Upper lobe of left lung (tissue), 6 donors: ENCODE measurements around the gene ELOVL5. TPM values are rescaled to one million over a fixed set of nuclear protein-coding genes. Genes with fewer than 3 reads are reported as not detected.

Experiments
- ATAC-seq, 2 donors: fragments of 200-7000 bp; cut with Tn5 transposase; one replicate each; pipeline ENCODE4 v1.9.1; 2022; ENCODE audit warnings: mild to moderate bottlenecking in 2 of 2, moderate library complexity in 2 of 2; ENCODE audit not compliant: low FRiP score in 2 of 2
- DNase-seq, 2 donors: peaks; one replicate each; pipeline ENCODE4 v3.0.0-alpha.2; 2019 to 2020
- H3K27ac ChIP-seq, 4 donors: fragments of 200-600 bp; sonication (generic); one replicate each; pipeline ENCODE4 v1.5.1; 2016 to 2019
- H3K27me3 ChIP-seq, 4 donors: fragments of 200-600 bp; sonication (generic); one replicate each; pipeline ENCODE4 v1.5.1; 2017 to 2019
- H3K36me3 ChIP-seq, 4 donors: fragments of 200-600 bp; sonication (generic); one replicate each; pipeline ENCODE4 v1.5.1; 2016 to 2019
- H3K4me1 ChIP-seq, 4 donors: fragments of 200-600 bp; sonication (generic); one replicate each; pipeline ENCODE4 v1.5.1; 2018 to 2019
- H3K4me3 ChIP-seq, 4 donors: fragments of 200-600 bp; sonication (generic); one replicate each; pipeline ENCODE4 v1.5.1; 2017 to 2019; ENCODE audit warnings: mild to moderate bottlenecking in 2 of 4, moderate library complexity in 1 of 4
- H3K9me3 ChIP-seq, 4 donors: fragments of 200-600 bp; sonication (generic); one replicate each; pipeline ENCODE4 v1.5.1; 2018 to 2019
- EP300 ChIP-seq, 4 donors: sonication (generic); formaldehyde crosslinking; IDR thresholded peaks; one replicate each; pipeline ENCODE4 v1.5.1; 2017; ENCODE audit warnings: antibody characterized with exemption in 4 of 4, control low read depth in 2 of 4
- POLR2A ChIP-seq, 4 donors: fragments of 450-650 bp; IDR thresholded peaks; one replicate each; pipeline ENCODE4 v1.5.1; 2016 to 2017; ENCODE audit warnings: antibody characterized with exemption in 4 of 4, mild to moderate bottlenecking in 2 of 4
- POLR2AphosphoS5 ChIP-seq, 2 donors: sonication (generic); formaldehyde crosslinking; IDR thresholded peaks; one replicate each; pipeline ENCODE4 v1.5.1; 2017; ENCODE audit warnings: antibody characterized with exemption in 2 of 2
- WGBS, 2 donors: methylation state at CpG; one replicate each; pipeline ENCODE4 v1.1.5; 2017 to 2018; 5-methylcytosine and 5-hydroxymethylcytosine counted together
- total RNA-seq, 6 donors: library from RNA; depleted of rRNA in 4 of 6; stranded (reverse); fragments of >200 nt in 4 of 6; gene quantifications; one replicate each; pipeline versions ENCODE4 v1.1.0 to v1.2.1, GENCODE V29; 2016 to 2021
- TF ChIP-seq, protein P1 (sequence below), 6 experiments: fragments of 450-650 bp in 4 of 6; fragments of 200-600 bp in 2 of 6; sonication (generic) in 2 of 6; IDR thresholded peaks; one replicate each; pipeline ENCODE4 v1.5.1; 2016 to 2019; ENCODE audit warnings: antibody characterized with exemption in 6 of 6
- donor health status: DM: no; HTN: no; CAD: no; lungs with moderate emphysema.
- donor health status: DM: no; HTN: yes; CAD: no; lungs with severe emphysema.

Gene ELOVL5
- total RNA-seq, 6 donors from 2014 or later = 67.1 to 132 (median 81.2) TPM

DNA sequence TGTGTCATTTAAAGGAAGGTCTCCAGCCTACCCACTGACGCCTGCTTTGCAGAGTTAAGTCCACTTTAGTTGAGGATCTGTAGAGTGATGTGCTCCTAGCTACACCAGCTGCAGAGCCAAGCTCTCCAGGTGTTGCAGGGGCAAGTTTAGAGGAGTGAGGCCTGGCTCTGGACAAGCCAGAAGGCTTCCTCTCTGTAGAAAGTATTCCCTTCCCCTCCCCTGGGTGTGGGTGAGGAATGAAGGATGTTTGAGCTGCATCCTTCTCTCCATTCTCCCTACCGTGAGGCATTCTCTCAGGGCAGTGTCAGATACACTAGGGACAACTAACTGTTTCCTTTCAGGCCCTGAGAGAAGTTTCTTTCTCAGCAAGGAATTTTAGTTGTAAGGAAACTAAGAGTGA is 66.5 kb downstream of the ELOVL5 start:
- H3K27ac ChIP-seq = peak overlapping the region; percentile 44 to 63 (median 58)
- WGBS, 2 donors = 68 to 85% methylated on average over 1 to 2 of the region's 2 CpGs
- H3K27me3 ChIP-seq = no peaks in the 10 kb centered on the region
- no peak for TF ChIP-seq POLR2A (IDR thresholded peaks at IDR 0.05)
- no peak for TF ChIP-seq POLR2AphosphoS5 (IDR thresholded peaks at IDR 0.05)
- TF ChIP-seq, protein P1, sequence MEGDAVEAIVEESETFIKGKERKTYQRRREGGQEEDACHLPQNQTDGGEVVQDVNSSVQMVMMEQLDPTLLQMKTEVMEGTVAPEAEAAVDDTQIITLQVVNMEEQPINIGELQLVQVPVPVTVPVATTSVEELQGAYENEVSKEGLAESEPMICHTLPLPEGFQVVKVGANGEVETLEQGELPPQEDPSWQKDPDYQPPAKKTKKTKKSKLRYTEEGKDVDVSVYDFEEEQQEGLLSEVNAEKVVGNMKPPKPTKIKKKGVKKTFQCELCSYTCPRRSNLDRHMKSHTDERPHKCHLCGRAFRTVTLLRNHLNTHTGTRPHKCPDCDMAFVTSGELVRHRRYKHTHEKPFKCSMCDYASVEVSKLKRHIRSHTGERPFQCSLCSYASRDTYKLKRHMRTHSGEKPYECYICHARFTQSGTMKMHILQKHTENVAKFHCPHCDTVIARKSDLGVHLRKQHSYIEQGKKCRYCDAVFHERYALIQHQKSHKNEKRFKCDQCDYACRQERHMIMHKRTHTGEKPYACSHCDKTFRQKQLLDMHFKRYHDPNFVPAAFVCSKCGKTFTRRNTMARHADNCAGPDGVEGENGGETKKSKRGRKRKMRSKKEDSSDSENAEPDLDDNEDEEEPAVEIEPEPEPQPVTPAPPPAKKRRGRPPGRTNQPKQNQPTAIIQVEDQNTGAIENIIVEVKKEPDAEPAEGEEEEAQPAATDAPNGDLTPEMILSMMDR (IDR thresholded peaks at IDR 0.05) = no peak
- TF ChIP-seq EP300 (IDR thresholded peaks at IDR 0.05) = no peak
- peaks cover 0 to 27% (median 0%) of the 10 kb centered on the region in 4 donors for H3K36me3 ChIP-seq
- H3K4me1 ChIP-seq = peaks cover 11 to 29% (median 22%) of the 10 kb centered on the region in 4 donors
- no peaks in the 10 kb centered on the region for H3K9me3 ChIP-seq
- ATAC-seq (peak in 1 of 2 donors; percentile 68), DNase-seq (no peak)
- no peak overlapping the region for H3K4me3 ChIP-seq

DNA sequence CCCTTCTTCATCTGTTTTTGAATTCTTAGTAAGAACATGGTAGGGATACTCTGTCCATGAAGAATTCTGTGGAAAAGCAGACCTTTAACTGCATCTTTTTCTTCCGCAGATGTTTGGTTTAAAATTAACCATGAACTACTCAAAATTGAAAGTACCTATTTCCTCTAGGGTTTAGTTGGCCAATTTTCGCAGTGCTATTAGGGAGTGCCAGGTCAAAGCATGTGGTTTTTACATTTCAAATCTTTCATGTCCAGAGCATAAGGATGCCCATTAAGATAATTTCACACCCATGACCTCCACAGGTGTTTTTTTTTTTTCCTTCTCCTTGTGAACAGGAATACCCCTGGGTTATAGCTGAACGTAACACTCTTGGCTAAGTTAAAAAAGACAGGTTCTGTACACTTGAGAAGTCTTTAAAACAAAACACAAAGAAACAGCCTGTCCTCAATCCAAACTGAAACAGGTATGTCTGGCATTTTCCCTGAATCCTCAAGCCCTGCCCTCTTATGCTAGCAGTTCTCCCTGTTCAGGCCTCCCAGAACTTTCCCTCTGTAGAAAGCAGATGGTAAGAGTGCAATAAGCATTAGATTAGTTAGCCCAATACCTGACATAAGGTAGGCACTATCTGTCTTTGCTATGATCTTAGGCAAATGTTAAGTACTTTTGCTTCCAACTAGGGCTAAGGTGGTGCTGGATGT is 67.1 kb downstream of the ELOVL5 start:
- Histone ChIP-seq H3K36me3 (peaks cover 0 to 32% (median 0%) of the 10 kb centered on the region in 4 donors), H3K9me3 (no peaks in the 10 kb centered on the region), H3K4me3 (no peak overlapping the region), H3K27me3 (no peaks in the 10 kb centered on the region), H3K4me1 (peaks cover 11 to 30% (median 22%) of the 10 kb centered on the region in 4 donors), H3K27ac (peak overlapping the region; percentile 44 to 63 (median 58))
- 60 to 73% methylated on average over 3 of the region's 3 CpGs for WGBS, 2 donors
- DNase-seq (no peak), ATAC-seq (peak; percentile 32 to 64)
- TF ChIP-seq POLR2A (IDR thresholded peaks at IDR 0.05) (no peak), POLR2AphosphoS5 (IDR thresholded peaks at IDR 0.05) (no peak), EP300 (IDR thresholded peaks at IDR 0.05) (no peak)
- TF ChIP-seq, protein P1 (IDR thresholded peaks at IDR 0.05) = no peak

DNA sequence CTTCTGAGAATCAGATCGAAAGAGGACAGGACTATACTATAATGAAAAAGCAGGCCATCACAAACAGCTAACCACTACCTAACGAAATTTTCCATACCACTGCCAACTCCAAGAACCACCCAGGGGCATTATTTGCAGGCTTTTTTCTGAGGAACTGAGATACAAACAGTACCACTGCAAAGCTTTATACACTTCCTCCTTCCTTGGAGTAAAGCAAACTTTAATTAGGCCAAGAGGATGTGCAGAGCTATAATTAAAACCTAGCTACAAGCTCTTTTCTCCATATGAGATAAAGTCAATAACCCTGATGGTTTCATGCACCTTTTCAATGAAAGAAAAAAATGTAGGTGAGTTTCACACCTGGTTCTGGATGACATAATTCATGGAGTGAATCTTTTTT is 68.5 kb downstream of the ELOVL5 start:
- H3K9me3 ChIP-seq = no peaks in the 10 kb centered on the region
- no peak for ATAC-seq
- no peaks in the 10 kb centered on the region for H3K27me3 ChIP-seq
- 84 to 90% methylated on average over 2 of the region's 2 CpGs for WGBS, 2 donors
- H3K4me3 ChIP-seq = no peak overlapping the region
- TF ChIP-seq POLR2A (IDR thresholded peaks at IDR 0.05) (no peak), EP300 (IDR thresholded peaks at IDR 0.05) (no peak), POLR2AphosphoS5 (IDR thresholded peaks at IDR 0.05) (no peak)
- TF ChIP-seq, protein P1 (IDR thresholded peaks at IDR 0.05) = no peak
- peaks cover 11 to 33% (median 22%) of the 10 kb centered on the region in 4 donors for H3K4me1 ChIP-seq
- no peak overlapping the region for H3K27ac ChIP-seq
- peaks cover 0 to 30% (median 3%) of the 10 kb centered on the region in 4 donors for H3K36me3 ChIP-seq
- no peak for DNase-seq

DNA sequence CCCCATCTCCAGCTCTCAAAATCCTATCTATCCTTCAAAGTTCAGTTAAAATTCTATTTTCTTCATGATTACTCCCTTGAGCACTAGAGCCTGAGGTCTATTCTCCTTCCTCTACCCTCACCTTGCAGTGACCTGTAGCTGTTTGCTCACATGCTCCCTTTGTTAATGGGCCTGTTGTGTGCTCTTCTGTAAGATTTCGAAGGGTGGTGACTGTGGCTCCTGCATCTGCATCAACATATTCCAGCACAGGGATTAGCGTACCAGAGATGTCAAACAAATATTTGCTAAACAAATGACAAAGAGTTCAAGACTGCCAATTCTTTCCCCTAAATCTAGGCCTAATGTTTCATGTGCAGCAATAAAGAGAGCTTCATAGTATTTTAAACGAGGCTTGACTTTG is 69.5 kb downstream of the ELOVL5 start:
- TF ChIP-seq POLR2A (IDR thresholded peaks at IDR 0.05) = no peak
- no peak for TF ChIP-seq POLR2AphosphoS5 (IDR thresholded peaks at IDR 0.05)
- TF ChIP-seq, protein P1 (IDR thresholded peaks at IDR 0.05) = no peak
- Histone ChIP-seq H3K27me3 (no peaks in the 10 kb centered on the region), H3K36me3 (peaks cover 0 to 39% (median 9%) of the 10 kb centered on the region in 4 donors), H3K4me1 (peaks cover 11 to 33% (median 22%) of the 10 kb centered on the region in 4 donors), H3K4me3 (no peak overlapping the region), H3K9me3 (no peaks in the 10 kb centered on the region), H3K27ac (peak overlapping the region in 1 of 4 donors; percentile 26)
- DNase-seq (no peak), ATAC-seq (no peak)
- 91 to 98% methylated on average over 3 of the region's 3 CpGs for WGBS, 2 donors
